Trophoblast cell (in vitro differentiated cells and primary cell): Measurements from ENCODE around the gene PIH1D1.

Source experiments
- DNase-seq, 2 donors: peaks; one replicate each; pipeline ENCODE4 v3.0.0-alpha.2; 2016
- H2AFZ ChIP-seq: 2 replicates; pipeline ENCODE4 v1.6.1; 2013; ENCODE audit warnings: low read length, moderate library complexity, mild to moderate bottlenecking; ENCODE audit not compliant: insufficient read depth, poor library complexity
- H2AK5ac ChIP-seq: 2 replicates; pipeline ENCODE4 v1.6.1; 2013; ENCODE audit warnings: mild to moderate bottlenecking, low read length
- H2BK120ac ChIP-seq: 2 replicates; pipeline ENCODE4 v1.6.1; 2013; ENCODE audit warnings: low read length, mild to moderate bottlenecking, moderate library complexity; ENCODE audit not compliant: insufficient read depth, poor library complexity
- H2BK12ac ChIP-seq: 2 replicates; pipeline ENCODE4 v1.6.1; 2013; ENCODE audit warnings: mild to moderate bottlenecking, low read length, moderate library complexity
- H2BK5ac ChIP-seq: 2 replicates; pipeline ENCODE4 v1.6.1; 2013; ENCODE audit warnings: low read length, low read depth, moderate library complexity, mild to moderate bottlenecking; ENCODE audit not compliant: poor library complexity
- H3K14ac ChIP-seq: 2 replicates; pipeline ENCODE4 v1.6.1; 2013; ENCODE audit warnings: mild to moderate bottlenecking, low read length
- H3K18ac ChIP-seq: 2 replicates; pipeline ENCODE4 v1.6.1; 2013; ENCODE audit warnings: mild to moderate bottlenecking, low read length
- H3K23ac ChIP-seq: 2 replicates; pipeline ENCODE4 v1.6.1; 2013; ENCODE audit warnings: low read length
- H3K27ac ChIP-seq: 2 replicates; pipeline ENCODE4 v1.5.1; 2013; ENCODE audit warnings: low read depth, mild to moderate bottlenecking, inconsistent platforms, low read length, moderate library complexity
- H3K27me3 ChIP-seq: 2 replicates; pipeline ENCODE4 v1.6.1; 2013; ENCODE audit warnings: inconsistent platforms, mild to moderate bottlenecking, low read length, moderate library complexity; ENCODE audit not compliant: insufficient read depth
- H3K36me3 ChIP-seq, 2 experiments: 1 replicate in 1 of 2; 2 replicates in 1 of 2; pipeline ENCODE4 v1.6.1; 2013; ENCODE audit warnings: low read length in 2 of 2, mild to moderate bottlenecking in 2 of 2, moderate library complexity in 1 of 2; ENCODE audit not compliant: insufficient read depth in 2 of 2, control insufficient read depth in 1 of 2
- H3K4ac ChIP-seq: 2 replicates; pipeline ENCODE4 v1.6.1; 2013; ENCODE audit warnings: low read depth, mild to moderate bottlenecking, low read length, moderate library complexity
- H3K4me1 ChIP-seq, 2 experiments: 1 replicate in 1 of 2; 2 replicates in 1 of 2; pipeline ENCODE4 v1.6.1; 2013; ENCODE audit warnings: low read length in 2 of 2, mild to moderate bottlenecking in 2 of 2, moderate library complexity in 1 of 2; ENCODE audit not compliant: insufficient read depth in 2 of 2, control insufficient read depth in 1 of 2
- H3K4me2 ChIP-seq: 2 replicates; pipeline ENCODE4 v1.6.1; 2013; ENCODE audit warnings: inconsistent platforms, mild to moderate bottlenecking, low read length, moderate library complexity
- H3K4me3 ChIP-seq: 2 replicates; pipeline ENCODE4 v1.5.1; 2013; ENCODE audit warnings: mild to moderate bottlenecking, low read depth, low read length, inconsistent platforms
- H3K79me1 ChIP-seq: one replicate; pipeline ENCODE4 v1.6.1; 2013; ENCODE audit warnings: low read length
- H3K79me2 ChIP-seq: 2 replicates; pipeline ENCODE4 v1.6.1; 2013; ENCODE audit warnings: low read length, mild to moderate bottlenecking; ENCODE audit not compliant: control insufficient read depth, insufficient read depth, poor library complexity
- H3K9ac ChIP-seq: 2 replicates; pipeline ENCODE4 v1.6.1; 2013; ENCODE audit warnings: mild to moderate bottlenecking, low read length
- H3K9me3 ChIP-seq: 2 replicates; pipeline ENCODE4 v1.6.1; 2013; ENCODE audit warnings: low read depth, mild to moderate bottlenecking, control low read depth, inconsistent platforms, low read length; ENCODE audit not compliant: insufficient read depth
- H4K12ac ChIP-seq: 2 replicates; pipeline ENCODE4 v1.6.1; 2013; ENCODE audit warnings: low read depth, mild to moderate bottlenecking, low read length, moderate library complexity
- H4K8ac ChIP-seq: 2 replicates; pipeline ENCODE4 v1.6.1; 2013; ENCODE audit warnings: low read depth, mild to moderate bottlenecking, low read length, moderate library complexity
- H4K91ac ChIP-seq: one replicate; pipeline ENCODE4 v1.6.1; 2013; ENCODE audit warnings: low read depth, mild to moderate bottlenecking, low read length, moderate library complexity
- WGBS: extraction: QIAGEN DNeasy Blood & Tissue Kit; methylation state at CpG from one replicate; pipeline ENCODE4 v1.1.7; 2013; ENCODE audit warnings: missing lambda C conversion rate; ENCODE audit not compliant: insufficient read length, insufficient coverage; ENCODE audit errors: extremely low coverage; 5-methylcytosine and 5-hydroxymethylcytosine counted together

The PIH1D1 gene

GRCh38 chr19:49455773-49456172 lies 4.2 kb upstream of the PIH1D1 start:
- Histone ChIP-seq H3K4ac (no peak overlapping the region), H3K14ac (no peak overlapping the region), H3K4me2 (no peak overlapping the region), H2AFZ (no peak overlapping the region), H3K9ac (no peak overlapping the region), H3K4me3 (no peak overlapping the region), H2BK12ac (no peak overlapping the region), H4K8ac (no peak overlapping the region), H3K79me1 (peaks cover 11% of the 10 kb centered on the region), H2BK120ac (no peak overlapping the region), H3K23ac (no peak overlapping the region), H3K27me3 (no peaks in the 10 kb centered on the region), H3K18ac (no peak overlapping the region), H4K12ac (no peak overlapping the region), H3K9me3 (no peaks in the 10 kb centered on the region), H3K79me2 (peaks cover 9% of the 10 kb centered on the region), H4K91ac (no peak overlapping the region), H2AK5ac (no peak overlapping the region), H2BK5ac (no peak overlapping the region), H3K36me3 (peaks cover 3 to 7% of the 10 kb centered on the region in 2 experiments), H3K27ac (no peak overlapping the region), H3K4me1 (peaks cover 0 to 9% of the 10 kb centered on the region in 2 experiments)
- no CpG with 5 or more reads among the region's 5 CpGs for WGBS
- DNase-seq: no peak

DNA sequence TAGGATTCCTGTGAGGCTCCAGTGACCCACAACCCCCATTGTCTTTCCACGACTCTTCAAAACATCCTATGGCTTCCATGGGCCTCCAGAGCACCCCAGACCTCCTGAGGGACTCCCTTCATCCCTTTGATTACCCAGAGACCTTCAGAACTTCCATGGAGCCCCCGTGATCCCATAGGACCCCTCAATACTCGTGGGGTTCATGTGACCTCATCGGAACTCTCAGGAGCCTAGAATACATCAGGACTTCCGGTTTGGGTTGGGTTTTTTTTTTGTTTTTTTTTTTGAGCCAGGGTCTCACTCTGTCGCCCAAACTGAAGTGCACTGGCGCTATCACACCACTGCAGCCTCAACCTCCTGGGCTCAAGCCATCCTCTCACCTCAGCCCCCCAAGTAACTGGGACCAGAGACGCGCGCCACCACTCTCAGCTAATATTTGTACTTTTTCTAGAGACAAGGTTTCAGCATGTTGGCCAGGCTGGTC lies 2.2 kb upstream of the PIH1D1 start:
- Histone ChIP-seq H3K4me1 (peaks cover 0 to 8% of the 10 kb centered on the region in 2 experiments), H2AFZ (peak overlapping the region; percentile 58), H3K4me2 (peak overlapping the region; percentile 60), H3K9ac (peak overlapping the region; percentile 73), H3K9me3 (no peaks in the 10 kb centered on the region), H3K18ac (peak overlapping the region; percentile 70), H3K23ac (no peak overlapping the region), H3K27me3 (no peaks in the 10 kb centered on the region), H2AK5ac (peak overlapping the region; percentile 78), H4K91ac (peak overlapping the region; percentile 97), H3K4me3 (peak overlapping the region; percentile 73), H2BK12ac (no peak overlapping the region), H4K8ac (peak overlapping the region; percentile 95), H4K12ac (peak overlapping the region; percentile 88), H2BK5ac (peak overlapping the region; percentile 49), H2BK120ac (peak overlapping the region; percentile 39), H3K36me3 (peaks cover 6 to 12% of the 10 kb centered on the region in 2 experiments), H3K27ac (peak overlapping the region; percentile 97), H3K4ac (peak overlapping the region; percentile 90), H3K79me2 (peaks cover 9% of the 10 kb centered on the region), H3K79me1 (peaks cover 11% of the 10 kb centered on the region), H3K14ac (peak overlapping the region; percentile 85)
- WGBS: no CpG with 5 or more reads among the region's 10 CpGs
- no peak for DNase-seq

GRCh38 chr19:49453013-49453756 lies 1.6 kb upstream of the PIH1D1 start, which contains the start of gene ALDH16A1:
Gene ALDH16A1 (plus strand): TSS chr19:49453225. CDS start chr19:49453332, 107 bp downstream.
- Histone ChIP-seq H3K36me3 (peaks cover 9 to 15% of the 10 kb centered on the region in 2 experiments), H2AFZ (peak within 1 kb of the TSS; percentile 84), H3K9me3 (no peaks in the 10 kb centered on the region), H2BK120ac (peak within 1 kb of the TSS; percentile 73), H3K23ac (no peak within 1 kb of the TSS), H3K18ac (peak within 1 kb of the TSS; percentile 82), H3K4me3 (peak within 1 kb of the TSS; percentile 85), H3K27me3 (no peaks in the 10 kb centered on the region), H2AK5ac (peak within 1 kb of the TSS; percentile 78), H3K4me2 (peak within 1 kb of the TSS; percentile 60), H3K79me2 (peaks cover 9% of the 10 kb centered on the region), H2BK5ac (peak within 1 kb of the TSS; percentile 81), H3K4me1 (peaks cover 0 to 3% of the 10 kb centered on the region in 2 experiments), H4K91ac (peak within 1 kb of the TSS; percentile 97), H3K27ac (peak within 1 kb of the TSS; percentile 97), H2BK12ac (no peak within 1 kb of the TSS), H3K79me1 (peaks cover 11% of the 10 kb centered on the region), H3K9ac (peak within 1 kb of the TSS; percentile 73), H3K14ac (peak within 1 kb of the TSS; percentile 95), H4K8ac (peak within 1 kb of the TSS; percentile 95), H4K12ac (peak within 1 kb of the TSS; percentile 92), H3K4ac (peak within 1 kb of the TSS; percentile 90)
- peak; percentile 99 for DNase-seq
- WGBS: no CpG with 5 or more reads among the region's 66 CpGs

GRCh38 chr19:49450405-49450804 lies 1.2 kb downstream of the PIH1D1 start:
- WGBS: no CpG with 5 or more reads among the region's 7 CpGs
- Histone ChIP-seq H3K4me3 (no peak overlapping the region), H3K27ac (no peak overlapping the region), H4K8ac (no peak overlapping the region), H2AFZ (no peak overlapping the region), H3K9me3 (no peaks in the 10 kb centered on the region), H3K23ac (no peak overlapping the region), H2BK120ac (no peak overlapping the region), H4K91ac (no peak overlapping the region), H4K12ac (peak overlapping the region; percentile 51), H2BK5ac (no peak overlapping the region), H3K79me2 (peaks cover 9% of the 10 kb centered on the region), H3K14ac (no peak overlapping the region), H3K18ac (no peak overlapping the region), H2BK12ac (no peak overlapping the region), H3K4me1 (peaks cover 0 to 3% of the 10 kb centered on the region in 2 experiments), H2AK5ac (no peak overlapping the region), H3K27me3 (no peaks in the 10 kb centered on the region), H3K9ac (no peak overlapping the region), H3K36me3 (peaks cover 27 to 29% of the 10 kb centered on the region in 2 experiments), H3K4me2 (peak overlapping the region; percentile 38), H3K4ac (no peak overlapping the region), H3K79me1 (peaks cover 11% of the 10 kb centered on the region)
- no peak for DNase-seq
